Mesenteric fat pad (tissue), 1 donor: ENCODE measurements around the gene WNT10A. TPM values are rescaled to one million over a fixed set of nuclear protein-coding genes. Genes with fewer than 3 reads are reported as not detected.
A peak's percentile ranks its signal among the peaks of the same experiment; 100 is the strongest.

Source experiments
- DNase-seq: peaks from one replicate; pipeline ENCODE4 v3.0.0-alpha.2; 2020; ENCODE audit warnings: low spot score
- total RNA-seq: library from RNA; stranded (reverse); fragmentation: NEBNext Ultra II Directional; extraction: Animal tissue kit (Norgen Biotek cat#: 25700); gene quantifications from one replicate; pipeline ENCODE4 v1.2.1, GENCODE V29; 2021
- donor health status: DM: yes; HTN: yes; CAD: no.

Gene WNT10A
- total RNA-seq, 1 donor from 2014 or later = not detected

DNA sequence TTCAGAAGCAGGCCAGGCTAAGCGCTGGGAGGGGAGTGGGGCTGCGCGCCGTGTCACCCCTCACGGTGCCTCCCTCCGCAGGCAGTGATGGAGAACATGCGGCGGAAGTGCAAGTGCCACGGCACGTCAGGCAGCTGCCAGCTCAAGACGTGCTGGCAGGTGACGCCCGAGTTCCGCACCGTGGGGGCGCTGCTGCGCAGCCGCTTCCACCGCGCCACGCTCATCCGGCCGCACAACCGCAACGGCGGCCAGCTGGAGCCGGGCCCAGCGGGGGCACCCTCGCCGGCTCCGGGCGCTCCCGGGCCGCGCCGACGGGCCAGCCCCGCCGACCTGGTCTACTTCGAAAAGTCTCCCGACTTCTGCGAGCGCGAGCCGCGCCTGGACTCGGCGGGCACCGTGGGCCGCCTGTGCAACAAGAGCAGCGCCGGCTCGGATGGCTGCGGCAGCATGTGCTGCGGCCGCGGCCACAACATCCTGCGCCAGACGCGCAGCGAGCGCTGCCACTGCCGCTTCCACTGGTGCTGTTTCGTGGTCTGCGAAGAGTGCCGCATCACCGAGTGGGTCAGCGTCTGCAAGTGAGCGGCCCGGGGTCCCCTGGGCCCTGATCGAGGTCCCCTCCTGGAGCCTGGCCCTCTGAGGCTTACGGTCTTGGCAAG lies 12.2 kb downstream of the WNT10A start:
- DNase-seq = peak; percentile 91

DNA sequence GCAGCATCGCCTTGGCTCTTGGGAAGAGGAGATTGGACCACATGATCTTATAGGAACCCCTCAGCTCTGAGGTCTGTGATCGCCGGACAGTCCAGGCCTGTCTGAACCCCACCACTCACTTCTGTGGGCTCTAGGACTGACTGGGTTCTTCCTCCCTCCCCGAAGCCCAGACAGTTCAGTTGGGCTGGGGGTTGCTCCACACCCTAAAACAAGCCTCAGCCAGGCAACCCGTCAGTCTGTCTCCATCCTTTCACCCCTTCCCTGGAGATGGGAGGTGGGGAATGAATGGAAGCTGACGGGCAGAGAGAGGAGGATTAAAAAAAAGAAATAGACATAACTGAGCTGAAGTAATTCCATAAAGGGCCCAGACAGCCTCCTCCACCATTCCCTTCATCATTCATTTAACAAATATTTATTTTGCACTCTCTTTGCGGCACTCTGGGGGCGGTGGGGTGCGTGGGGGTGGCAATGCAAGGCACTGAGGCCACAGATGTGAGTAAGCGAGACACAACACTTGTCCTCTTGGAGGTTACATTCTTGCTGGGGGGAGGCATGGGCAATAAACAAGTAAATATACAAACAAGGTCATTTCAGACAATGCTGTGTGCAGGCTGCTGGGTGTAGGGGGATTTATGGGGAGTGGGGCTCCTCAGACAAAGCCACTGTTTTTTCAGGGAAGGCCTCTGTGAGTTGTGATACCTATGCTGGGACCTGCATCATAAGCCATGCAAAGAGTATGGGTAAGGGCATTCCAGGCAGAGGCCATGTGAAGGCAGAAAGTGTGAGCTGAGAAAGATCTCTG lies 12.9 kb downstream of the WNT10A start:
- DNase-seq = no peak

DNA sequence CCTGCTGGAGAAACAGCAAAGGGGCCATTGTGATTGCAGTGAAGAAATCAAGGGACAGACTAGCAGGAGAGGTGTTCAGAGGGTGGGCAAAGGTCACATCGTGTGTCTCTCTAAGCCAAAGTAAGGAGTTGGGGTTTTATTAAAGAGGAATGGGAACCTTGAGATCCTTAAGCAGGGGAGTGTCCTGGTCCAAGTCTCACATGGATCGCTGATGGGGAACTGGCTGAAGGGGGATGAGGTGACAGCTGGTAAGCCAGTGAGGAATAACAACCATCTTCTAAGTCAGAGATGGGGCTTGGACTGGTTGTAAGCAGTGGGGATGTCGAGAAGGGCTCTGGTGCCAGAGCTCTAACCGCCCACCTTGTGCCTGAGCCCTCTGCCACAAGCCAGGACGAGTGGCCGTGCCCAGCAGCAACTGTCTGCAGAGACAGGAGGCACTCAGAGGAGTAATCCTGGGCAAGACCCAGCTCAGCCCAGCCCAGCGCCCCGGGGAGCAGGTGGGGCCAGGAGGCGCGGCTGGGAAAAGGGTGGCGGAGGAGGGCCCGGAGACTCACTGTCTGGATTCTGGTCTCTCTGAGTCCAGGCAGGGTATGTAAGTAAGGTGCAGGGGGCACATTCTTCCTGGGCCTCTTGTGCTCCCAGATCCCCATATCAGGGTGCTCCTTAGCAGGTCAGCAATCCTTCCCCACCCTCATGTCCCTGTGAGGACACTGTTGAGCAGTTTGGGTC lies 13.7 kb downstream of the WNT10A start:
- DNase-seq = no peak

DNA sequence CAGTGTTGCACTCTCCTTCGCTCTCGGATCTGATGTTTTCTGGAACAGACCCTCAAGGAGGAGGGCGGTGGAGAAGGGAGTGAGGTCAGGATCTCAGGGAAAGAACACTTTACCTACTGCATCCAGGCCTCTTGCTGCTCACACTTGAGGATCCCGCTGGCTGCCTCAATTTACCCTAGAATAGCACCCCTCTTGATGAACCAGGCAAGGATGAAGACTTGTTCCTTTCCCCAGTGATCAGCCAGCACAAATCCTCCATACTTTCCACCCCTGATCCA lies 14.2 kb downstream of the WNT10A start:
- no peak for DNase-seq

DNA sequence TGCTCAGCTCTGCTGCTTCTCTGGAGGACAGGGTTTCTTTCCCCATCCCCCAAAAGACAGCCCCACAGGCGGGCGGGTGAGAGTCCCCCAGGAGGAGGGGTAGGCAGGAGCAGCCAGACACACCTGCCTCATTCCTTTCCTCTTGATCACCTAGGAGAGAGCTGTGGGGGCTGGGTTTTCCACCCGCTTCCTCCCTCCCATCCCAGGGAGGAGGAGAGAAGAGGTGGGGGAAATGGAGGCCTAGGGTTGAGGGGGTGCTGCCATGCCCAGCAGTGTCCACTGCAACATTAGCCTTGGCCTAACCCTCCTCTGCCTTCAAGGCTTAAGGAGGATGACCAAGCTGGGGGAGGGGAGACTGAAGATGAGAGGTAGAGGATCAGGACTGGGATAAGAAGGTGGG lies 14.7 kb downstream of the WNT10A start:
- DNase-seq = no peak

DNA sequence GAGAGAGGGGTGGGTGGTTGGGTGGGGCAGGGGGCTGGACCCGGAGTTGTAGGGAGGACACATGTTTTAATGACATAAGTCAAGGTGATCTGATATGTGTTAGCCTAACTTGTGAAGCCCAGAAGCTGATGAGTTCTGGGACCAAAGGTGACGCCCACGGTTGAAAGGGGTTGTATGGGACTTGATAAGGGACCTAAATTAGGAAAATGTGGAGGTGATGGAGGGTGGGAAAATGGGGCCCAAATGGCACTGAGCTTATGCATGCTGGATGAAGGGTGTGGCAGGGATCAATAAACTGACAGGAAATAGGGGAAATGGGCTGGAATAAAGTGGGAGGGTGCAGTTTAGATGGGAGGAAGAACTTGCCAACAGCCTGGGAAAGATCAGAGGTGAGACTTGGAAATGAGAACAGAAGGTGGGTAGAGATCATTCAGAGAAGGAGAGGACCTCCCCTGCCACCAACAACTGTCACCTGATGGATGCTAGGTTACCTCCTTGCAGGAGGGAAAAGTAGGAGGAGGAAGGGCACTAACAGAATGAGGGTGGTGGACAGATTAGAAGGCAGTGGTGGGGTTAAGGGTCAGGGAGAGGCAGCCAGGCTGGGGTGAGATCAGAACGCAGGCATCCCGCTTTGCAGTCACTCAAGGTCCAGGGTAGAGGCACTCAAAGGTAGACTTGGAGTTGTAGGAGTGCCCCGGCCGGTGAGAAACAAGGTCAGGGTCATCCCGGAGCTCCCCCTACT lies 15.3 kb downstream of the WNT10A start:
- no peak for DNase-seq

DNA sequence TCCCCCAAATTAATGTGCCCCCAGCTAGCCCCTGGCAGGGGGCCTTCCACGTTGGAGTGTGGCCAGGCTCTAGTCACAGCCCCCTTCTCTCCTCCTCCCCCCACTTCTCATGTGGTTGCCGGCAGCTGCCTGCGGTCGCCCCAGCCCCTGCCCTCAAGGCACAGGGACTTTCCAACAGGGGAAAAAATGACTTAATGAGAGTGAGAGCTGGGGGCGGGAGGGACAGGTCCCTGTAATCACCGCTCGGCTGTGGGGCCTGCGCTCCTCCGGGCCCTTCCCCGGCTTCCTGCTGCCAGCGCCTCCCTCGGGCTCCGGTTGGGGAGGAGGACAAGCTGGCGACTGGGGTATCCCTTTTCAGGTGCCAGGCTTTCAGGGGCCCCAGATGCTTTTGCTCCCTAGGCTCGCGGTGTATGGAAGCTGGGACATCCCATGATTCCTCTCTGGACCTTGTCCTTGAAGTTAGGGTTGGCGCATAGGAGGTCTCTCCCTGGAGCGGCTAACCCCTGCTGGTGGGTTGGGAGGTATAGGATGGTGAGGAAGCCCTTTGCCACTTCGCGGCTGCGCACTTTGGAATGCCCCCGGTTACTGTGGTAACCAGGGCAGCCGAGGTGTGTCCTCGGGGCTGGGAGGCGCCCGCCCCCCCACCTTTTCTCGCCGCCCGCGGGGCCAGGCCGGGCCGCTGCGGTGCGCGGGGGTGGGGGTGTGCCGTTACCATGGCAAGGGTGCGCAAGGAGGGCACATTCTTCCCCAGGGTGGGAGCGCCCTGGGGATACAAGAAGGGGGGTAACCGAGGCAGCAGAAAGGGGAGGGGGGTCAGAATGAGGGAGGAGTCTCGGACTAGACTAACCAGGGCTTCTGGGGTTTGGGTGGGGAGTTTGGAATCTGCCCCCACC lies 16.1 kb downstream of the WNT10A start:
- DNase-seq = no peak

DNA sequence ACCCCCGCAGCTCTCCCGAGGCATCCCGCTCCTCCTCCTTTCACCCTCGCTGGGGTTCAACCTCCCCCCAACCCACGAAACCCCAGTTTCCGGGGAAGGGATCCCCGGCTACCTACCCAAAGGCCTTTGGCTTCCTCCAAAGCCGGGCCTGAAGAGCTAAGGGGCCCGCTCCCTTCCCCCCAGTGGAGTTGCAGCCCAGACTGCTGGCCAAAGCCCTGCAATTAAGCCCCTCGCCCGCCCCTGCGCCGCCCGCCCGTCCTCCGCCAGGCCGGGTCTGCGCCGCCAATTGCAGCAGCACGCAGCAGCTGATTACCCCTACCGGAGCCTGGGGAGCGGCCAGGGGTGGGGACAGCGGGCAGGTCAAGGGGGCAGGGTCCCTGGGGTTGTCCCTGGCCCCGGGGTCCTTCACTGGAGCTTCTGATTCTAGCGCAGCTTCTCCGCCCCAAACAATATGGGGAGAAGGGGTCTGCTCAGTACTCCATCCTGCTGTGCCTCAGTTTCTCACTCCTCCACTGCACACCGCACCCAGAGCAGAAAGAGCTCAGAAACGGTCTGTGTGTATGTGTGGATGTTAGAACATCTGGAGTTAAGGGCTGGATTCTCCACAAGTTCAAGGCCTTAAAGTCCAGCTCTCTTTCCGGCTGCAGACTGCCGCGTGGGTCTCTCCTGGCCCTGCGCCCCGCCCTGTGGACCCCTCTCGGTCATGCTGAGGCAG lies 16.9 kb downstream of the WNT10A start:
- no peak for DNase-seq

DNA sequence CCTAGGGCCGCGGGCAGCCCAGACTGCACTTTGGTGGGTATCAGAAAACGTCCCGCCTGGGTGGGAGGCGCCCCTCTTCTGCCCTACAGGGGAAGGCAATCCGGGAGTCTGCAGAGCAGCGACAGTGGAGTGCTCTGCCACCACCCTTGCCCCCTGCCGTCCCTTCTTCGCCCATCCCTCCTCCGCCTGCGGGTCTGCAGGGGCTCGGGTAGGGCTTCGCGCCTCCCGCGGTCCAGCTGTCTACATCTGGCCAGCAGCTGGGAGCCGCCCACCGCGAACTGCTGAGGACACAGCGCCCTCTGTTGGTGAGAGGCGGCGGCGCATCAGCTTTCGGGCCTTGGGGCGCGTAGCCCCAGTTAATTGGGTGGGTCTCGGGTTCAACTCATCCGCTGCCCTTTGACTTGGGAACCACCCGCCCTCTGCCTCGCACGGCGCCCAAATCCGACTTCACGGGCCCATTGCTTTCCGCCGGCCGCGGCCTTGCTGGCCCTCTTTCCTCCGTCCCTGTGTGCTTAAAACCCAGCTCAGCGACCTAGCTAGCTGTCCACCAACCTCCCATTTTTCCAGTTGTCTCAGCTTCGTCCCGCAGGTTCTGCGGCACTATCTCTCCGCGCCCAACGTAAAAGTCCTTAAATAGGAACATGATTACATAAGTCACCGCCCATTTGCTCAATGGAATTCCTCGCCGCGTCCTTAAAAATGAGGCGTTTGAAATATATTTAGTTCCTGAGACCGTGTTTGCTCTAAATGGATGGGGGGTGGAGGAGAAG lies 17.6 kb downstream of the WNT10A start:
- no peak for DNase-seq

DNA sequence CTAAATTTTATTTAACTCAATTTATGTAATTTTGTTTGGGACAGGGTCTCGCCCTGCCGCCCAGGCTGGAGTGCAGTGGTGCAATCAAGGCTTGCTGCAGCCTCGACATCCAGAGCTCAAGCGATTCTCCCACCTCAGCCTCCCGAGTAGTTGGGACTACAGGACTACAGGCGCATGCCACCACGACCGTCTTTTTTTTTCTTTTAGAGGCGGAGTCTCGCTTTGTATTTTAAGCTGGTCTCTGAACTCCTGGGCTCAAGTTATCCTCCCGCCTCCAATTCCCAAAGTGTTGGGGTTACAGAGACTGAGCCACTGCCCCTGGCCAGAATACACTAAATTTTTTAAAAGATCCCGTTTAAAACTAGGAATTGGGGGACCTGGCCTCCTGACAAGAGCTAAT lies 18.5 kb downstream of the WNT10A start:
- no peak for DNase-seq

DNA sequence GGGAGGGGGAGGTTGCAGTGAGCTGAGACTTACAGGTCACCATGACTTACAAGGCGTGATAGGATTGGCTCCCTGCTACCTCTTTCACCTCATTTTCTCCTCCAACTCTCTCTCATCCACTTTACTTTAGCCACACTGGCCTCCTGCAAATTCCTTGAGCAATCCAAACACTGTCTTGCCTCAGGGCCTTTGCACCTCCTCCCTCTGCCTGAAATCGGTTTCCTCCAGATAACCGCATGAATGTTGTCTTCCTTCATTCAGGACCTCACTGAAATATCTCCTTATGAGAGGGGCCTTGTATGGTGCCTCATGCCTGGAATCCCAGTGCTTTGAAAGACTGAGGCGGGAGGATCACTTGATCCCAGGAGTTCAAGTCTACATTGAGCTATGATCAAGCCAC lies 21.8 kb downstream of the WNT10A start:
- DNase-seq = no peak

DNA sequence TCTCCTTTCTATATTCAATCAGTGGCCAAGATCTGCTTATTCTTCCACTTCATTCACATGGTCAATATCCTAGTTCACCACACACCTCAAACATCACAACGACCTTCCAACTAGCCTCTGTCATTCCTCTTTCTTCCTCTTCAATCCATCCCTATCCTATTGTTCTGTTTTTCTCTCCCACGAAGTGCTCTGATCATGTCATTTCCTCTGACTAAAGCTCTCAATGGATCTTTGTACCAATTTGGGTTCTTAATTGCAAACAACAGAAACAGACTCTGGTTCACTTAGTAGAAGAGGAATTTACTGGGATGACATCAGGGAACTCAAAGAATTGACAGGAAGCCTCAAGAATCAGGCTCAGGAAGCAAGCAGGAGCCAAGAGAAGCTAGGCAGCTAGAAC lies 23.5 kb downstream of the WNT10A start:
- DNase-seq = no peak

DNA sequence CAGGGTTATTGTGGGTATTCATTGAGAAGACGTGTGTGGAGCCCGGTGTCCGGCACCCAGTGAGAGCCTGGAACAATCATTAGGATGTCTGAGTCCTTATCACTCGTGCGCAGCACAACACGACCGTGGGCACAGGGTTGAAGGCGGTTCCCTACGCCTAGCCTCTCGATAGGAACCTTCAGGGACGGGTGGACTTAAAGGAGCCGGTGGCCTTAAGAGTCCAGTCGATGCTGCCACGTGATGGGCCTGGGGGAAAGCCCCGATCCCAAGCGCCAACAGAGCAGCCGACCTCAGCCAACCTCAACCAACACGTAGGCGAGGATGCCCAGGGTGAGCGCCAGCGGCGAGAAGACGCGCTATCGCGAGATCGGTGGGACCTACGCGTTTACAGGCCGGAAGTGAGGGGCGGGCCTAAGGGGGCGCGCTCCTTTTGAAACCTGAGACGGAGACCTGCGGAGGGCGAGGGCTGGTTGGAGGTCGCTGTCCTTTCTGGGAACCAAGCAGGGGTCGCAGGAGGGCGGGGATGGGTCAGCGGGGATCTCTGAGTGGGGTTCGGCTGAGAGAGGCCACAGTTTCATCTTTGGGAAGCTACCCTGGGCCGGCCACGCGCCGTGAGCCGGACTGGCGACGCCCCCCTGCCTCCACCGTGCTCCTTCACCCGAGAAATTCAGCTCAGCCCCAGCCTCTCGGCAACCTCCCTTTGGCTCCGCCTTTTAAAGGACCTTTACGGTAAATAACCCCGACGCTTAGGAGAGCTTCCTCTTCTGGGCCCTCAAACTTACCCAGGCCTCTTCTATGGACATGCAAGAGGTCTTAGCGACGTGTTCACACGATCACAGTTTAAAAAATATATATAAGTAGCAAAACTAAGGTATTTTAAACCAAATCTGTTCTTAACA lies 28.3 kb downstream of the WNT10A start:
- DNase-seq = peak; percentile 95

DNA sequence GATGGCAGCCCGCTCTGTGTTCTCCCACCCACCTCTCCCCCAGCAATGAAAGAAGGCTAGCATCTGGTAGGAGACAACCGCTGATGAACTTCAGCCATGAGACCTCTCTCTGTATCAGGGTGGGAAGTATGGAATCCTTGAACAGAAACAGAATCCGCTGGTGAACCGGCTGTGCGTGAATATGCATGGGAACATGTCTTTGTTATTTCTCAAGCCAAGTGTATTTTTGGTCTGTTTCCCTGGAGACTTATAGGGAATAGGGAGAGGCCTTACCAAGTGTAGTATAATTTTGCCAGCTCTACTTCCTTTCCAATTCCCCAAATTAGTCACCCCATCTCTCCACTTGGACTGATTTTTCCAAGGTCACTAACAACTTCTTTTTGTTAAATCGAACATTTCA lies 30.1 kb downstream of the WNT10A start:
- no peak for DNase-seq

DNA sequence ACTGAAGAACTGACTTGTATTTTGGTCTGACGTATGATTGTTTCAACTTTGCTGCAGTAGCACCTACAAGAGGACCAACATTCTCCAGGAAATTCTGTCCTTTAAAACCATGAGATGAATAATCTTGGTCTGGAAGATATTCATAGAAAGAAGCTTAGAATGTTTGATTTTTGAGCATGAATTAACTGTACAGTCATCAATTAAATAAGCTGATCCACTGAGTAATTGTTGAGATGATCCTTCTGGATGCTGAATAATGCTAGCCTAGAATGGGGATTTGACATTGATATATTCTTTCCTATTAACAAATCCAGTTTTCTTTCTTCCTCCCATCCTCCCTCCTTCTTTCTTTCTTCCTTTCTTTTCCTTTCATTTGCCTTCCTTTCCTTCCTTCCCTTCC lies 39.9 kb downstream of the WNT10A start:
- DNase-seq = no peak

DNA sequence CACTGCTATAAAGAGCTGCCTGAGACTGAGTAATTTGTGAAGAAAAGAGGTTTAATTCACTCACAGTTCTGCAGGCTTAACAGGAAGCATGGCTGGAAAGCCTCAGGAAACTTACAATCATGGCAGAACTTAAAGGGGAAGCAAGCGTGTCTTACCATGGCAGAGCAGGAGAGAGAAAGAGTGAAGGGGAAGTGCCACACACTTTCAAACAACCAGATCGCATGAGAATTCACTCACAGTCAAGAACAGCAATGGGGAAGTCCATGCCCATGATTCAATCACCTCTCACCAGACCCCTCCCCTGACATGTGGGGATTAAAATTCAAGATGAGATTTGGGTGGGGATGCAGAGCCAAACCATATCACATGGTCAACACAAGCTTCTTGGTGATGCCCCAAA lies 44.1 kb downstream of the WNT10A start:
- DNase-seq = no peak

DNA sequence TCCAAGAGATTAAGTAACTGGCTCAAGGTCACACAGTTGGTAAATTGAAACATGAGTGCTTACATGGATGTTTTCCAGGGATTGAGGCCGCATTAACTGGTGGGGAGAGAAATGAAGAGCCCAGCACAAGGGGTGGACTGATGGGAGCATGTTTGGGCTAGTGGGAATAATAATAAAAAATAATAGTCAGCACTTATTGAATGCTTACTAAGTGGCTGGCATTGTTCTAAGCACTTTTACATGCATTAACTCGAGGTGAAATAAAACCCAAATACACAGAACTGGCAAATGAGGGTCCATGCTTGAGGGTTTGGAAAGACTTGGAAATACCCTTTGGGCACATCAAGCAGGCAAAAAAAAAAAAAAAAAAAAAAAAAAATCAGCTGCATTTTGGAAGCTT lies 44.8 kb downstream of the WNT10A start:
- no peak for DNase-seq

DNA sequence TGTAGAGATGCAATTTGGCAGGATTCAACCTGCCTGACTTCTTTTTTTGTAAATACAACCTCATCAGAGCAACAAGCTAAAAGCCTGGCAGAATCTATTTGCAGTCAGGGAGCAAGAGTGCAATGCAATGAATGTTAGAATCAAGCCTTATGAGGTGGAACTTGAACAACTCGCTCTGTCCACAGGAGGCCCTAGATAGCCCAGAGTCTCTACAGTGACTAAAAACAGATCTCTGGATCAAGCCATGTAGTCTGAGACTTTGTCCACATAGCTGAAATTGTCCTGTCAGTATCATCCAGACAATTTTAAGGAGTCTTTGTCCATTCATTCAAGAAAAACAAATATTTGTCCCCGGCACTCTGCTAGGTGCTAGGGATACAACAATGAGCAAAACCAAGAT lies 46.8 kb downstream of the WNT10A start:
- no peak for DNase-seq
